GM18861 (cell line): ENCODE data around the gene MAGEF1.

Experiments used
- ATAC-seq: cut with Tn5 transposase; IDR thresholded peaks from one replicate; pipeline ENCODE4 v1.9.1; 2021; ENCODE audit not compliant: unreplicated experiment

MAGEF1 gene

GRCh38 chr3:184690192-184690883 lies 21.5 kb downstream of the MAGEF1 start:
- no peak for ATAC-seq

- ATAC-seq = no peak
Measured at GRCh38 chr3:184688882-184689271, 23.0 kb downstream of the MAGEF1 start.

- no peak for ATAC-seq
Measured at GRCh38 chr3:184688251-184688881, 23.5 kb downstream of the MAGEF1 start.

DNA sequence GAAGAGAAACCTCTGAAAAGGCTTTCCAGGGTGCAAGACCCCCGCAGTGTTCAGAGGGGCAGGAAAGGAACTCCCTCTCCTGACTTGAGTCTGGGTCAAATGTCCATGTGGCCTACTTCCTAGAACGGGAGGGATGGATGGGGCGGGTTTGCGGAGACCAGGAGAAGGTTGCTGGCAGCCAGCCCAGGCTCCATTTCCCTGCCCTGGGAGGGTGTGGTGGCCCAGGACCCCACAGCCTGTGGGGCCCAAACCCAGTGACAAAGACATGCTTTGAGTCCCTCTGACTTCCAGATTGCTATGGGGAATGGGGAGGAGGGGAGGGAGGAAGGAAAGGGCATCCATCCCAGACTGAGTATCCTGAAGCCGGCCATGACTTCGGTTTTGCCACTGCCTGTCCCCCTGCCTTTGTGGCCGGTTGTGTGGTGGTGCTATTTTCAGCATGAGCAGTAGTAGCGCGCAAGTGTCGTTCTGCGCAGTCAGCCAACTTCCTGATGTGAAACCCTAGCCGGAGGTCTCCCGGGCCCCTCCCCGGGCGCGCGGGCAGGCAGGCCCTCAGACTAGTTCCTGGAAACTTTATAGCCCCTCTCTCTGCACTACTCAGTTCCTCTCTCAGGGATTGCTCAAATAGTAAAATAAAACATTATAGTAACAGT lies 24.4 kb downstream of the MAGEF1 start:
- ATAC-seq = no peak

DNA sequence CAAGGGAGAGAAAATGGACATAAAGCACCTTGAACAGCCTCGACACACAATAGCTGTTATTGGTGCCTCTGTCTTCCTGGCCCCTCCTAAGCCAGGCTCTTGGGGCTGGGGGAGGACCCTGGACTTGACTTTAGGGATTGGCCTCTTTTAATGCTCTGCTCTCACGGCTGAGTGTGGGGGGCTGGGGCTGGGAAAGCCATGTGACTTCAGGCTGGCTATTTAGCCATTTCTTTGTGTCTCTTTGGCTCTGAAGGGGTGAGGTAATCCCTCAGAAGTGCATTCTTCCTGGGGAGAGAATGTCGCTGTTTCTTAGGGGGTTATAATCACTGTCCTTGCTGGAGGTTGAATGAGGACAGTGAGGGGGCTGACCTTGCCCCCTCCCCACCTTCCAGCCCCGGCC lies 26.2 kb downstream of the MAGEF1 start:
- no peak for ATAC-seq

DNA sequence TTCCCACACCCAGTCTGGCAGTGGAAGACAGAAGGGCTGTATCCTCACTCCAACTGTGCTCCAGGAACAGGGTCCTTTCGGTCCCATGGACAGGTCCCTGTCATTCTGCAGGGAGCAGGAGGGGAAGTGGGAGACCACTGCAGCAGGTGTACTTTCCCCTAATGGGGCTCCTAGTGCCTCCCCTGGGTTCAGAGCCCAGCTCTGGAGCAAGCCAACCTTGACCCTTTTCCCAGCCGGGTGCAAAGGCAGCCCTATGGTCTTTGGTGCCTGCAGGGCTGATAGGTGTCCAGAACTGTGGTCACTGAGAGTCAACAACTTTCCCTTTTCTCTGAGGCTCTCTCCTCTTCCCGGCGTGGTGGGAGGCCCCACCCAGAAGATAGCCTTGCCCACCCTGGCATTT lies 26.8 kb downstream of the MAGEF1 start:
- ATAC-seq = no peak

GRCh38 chr3:184683900-184684560 lies 27.8 kb downstream of the MAGEF1 start:
- no peak for ATAC-seq

DNA sequence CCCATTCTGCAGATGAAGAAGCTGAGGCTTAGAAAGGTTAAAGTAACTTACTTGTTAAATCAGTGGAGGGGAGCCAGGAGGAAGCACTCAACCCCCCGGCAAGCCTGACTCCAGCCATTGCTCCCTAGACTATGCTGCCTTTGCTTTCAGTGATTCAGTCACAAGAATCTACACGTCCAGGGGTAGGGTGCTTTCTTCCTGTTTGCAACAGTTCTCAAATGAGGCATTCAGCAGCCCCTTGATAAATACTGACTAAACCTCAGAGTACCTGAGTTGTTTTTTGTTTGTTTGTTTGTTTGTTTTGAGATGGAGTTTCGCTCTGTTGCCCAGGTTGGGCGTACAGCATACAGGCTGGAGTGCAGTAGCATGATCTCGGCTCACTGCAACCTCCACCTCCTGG lies 28.6 kb downstream of the MAGEF1 start:
- no peak for ATAC-seq

GRCh38 chr3:184682671-184683070 lies 29.2 kb downstream of the MAGEF1 start:
- ATAC-seq = no peak

DNA sequence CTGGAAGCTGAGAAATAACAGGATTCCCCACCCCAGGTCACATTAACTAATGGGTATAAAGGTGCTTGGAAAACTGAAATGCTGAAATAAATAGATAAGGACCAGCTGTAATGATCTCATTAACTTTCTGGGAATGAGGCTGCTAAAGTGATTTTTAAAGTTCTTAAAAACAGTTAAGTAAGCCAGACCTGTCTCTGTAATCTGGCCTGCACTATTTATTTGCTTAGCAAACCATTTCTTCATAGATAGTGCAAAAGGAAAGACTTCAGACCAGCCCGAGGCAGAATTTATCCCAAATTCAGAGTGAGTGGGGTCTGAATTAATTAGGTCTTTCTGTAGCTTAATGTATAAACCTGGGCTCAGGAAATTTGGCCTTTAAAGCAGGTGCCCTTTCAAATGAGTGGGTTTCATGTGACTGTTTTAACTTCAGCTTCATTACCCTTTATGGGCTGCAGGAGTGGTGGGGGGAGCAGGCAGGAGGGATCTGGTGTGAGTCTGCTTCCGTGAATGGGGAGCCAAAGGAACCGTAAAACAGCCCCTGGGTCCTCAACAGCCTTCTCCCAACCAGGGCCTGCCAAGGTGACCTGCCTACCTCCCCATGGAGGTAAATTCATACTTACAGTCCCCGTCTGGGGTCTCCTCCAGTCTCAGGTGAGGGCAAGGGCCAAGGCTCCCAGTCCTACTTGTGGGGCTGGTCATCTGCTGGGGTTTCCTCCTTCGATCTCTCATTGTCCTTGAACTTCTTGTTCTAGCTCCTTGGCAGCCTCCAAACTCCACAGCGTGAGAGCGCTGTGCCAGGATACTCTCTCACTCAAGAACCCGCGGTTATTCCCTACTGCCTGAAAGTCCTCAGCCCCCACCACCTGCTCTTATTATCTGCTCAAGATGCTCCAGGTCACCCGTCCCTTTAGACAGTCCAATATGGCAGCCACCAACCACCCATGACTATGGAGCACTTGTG lies 31.2 kb downstream of the MAGEF1 start:
- no peak for ATAC-seq

DNA sequence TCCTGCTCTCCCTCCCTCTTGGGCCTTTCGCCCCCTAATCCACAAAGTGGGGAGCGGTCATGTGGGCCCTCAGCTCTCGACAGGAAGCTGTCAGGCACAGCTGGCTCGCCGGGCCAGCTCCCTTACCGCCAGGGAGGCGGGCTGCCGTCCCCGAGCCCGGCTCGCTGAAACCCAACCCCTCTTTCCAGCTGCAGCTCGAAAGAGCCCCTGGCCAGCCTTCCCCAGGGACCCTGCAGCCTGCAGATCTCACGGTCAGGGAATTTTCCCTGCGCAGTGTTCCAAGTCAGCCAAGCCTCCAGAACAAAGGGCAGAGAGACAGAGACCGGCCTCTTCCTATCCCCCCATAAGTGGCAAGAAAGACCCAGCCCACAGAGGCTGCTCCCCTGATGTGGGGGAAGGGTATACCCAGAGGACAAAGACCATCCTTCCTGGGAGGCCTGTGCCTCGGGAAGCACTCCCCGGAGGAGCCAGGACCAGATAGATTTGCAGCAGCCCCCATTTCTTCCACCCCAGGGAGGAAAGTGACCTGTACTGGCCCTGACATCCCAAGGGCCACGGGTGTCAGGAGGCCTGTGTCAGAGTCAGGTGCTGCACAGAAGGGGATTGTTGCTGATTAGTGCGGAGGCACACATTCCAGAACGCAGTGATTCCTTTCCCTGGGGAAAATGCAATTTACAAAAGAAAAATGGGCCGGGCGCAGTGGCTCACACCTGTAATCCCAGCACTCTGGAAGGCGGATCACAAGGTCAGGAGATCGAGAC lies 32.6 kb downstream of the MAGEF1 start:
- no peak for ATAC-seq

- no peak for ATAC-seq
Measured at GRCh38 chr3:184678317-184679055, 33.4 kb downstream of the MAGEF1 start.

GRCh38 chr3:184677344-184678316 lies 34.2 kb downstream of the MAGEF1 start:
- no peak for ATAC-seq

DNA sequence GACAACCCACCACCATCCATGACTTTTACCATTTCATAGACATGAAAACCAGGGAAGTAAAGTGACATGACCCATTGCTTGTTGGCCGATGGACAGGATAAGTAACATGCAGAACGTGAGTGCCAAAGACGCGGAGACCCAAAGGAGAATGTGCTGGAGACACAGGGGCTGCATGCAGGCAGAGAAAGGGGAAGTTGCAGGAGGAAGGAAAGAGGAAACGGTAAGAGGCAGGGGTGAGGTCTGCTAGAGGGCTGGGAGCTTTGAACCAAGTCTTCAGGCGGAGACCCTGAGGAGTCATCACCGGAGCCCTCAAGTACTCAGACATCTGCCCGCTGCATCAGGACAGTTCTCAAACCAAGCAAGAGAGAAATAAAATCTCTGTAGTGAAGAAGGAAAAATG lies 34.9 kb downstream of the MAGEF1 start:
- ATAC-seq = no peak

DNA sequence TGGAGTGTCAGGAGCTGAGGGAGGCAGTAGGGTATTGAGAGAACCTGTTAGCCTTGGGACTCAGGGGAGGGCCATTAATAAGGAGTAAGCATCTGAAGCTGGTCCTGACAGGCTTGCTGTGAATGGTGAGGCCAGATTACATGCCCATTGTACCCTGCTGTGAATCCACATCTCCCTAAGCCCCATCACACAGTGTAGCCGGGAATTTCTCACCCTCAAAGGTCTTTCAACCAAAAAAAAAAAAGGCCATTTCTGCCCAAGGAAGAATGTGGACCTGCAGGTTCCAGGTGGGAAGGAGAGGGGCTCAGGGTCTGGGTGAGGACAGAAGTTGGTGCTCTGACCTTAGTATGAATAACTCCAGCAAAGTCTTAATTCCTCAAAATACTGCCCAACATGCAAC lies 37.2 kb downstream of the MAGEF1 start:
- no peak for ATAC-seq

DNA sequence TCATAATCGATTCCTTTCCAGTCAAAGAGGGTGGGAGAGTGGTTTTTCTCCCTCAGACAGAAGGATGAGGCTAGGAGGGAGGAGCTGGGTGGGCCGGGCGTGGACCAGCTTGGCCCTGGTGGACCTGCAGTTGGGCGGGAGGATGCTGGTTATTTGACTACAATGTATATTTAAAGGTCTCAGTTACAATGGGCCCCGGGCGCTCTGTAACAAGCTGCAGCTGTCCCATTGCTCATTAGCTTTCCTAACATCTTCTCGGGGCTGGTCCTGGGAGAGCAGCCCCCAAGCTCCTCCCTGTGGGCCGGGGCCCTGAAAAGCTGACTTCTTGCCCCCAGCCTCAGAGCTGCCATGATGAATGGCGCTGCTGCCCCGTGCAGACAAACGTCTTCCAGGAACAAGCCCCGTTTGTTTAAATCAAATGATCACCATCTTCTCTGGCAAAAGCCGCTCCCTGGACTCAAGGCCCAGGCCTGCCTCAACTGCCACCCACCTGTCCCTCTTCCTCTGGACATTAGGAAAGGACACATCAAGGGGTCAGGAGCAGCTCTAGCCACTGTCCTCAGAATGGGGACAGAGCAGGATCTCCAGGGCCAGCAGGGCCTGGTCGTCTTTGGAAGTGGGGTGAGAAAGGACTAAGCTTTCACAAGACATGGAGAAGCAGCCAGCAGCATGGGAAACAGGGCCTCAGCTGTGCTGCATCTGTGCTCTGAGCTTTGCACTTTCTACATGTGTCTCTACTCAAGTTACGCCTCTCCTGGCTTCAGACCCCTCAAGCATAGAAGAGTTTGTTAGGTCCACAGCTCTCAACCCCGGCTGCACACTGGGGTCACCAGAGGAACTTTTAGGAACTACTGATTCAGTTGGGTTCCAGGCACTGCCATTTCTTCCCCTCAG lies 38.6 kb downstream of the MAGEF1 start:
- ATAC-seq = no peak

- no peak for ATAC-seq
Measured at GRCh38 chr3:184672335-184672734, 39.5 kb downstream of the MAGEF1 start.
